GM23248 (cell line): ENCODE measurements around the gene VWA8.

Experiments
- EZH2 ChIP-seq: fragments of 200-600 bp; sonication (generic); IDR thresholded peaks from 2 replicates; pipeline ENCODE4 v1.6.1; 2018; ENCODE audit warnings: antibody characterized with exemption, mild to moderate bottlenecking; ENCODE audit not compliant: insufficient read depth, poor library complexity, severe bottlenecking
- EZH2phosphoT487 ChIP-seq: fragments of 200-600 bp; sonication (generic); IDR thresholded peaks from 2 replicates; pipeline ENCODE4 v1.6.1; 2018; ENCODE audit warnings: antibody characterized with exemption, moderate library complexity, mild to moderate bottlenecking, low read depth; ENCODE audit not compliant: insufficient read depth

DNA sequence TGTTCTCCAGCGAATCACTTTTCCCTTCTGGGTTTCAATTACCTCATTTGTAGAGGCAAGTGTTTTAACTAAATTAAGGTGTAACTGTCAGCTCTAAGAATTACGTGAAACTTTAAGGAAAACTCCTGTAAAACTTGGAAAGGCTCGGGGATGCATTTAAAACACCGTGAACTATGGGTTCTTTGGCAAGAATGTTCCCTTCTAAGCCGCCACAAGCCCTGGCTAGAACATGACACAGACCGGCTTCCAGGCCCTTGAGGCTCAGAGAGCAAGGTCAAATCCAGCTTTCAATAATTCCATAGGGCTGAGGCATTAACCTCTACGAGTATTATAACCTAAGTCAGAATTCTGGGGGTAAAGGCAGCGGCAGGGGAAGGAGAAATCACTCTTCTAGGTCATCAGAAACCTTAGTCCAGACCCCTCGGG, 685 bp downstream of the VWA8 start:
- TF ChIP-seq EZH2phosphoT487 (no peak), EZH2 (no peak)
